Measurements from ENCODE around the gene RETSAT.

- no peak for TF ChIP-seq CTCF (IDR thresholded peaks at IDR 0.05)
- TF ChIP-seq POLR2A (IDR thresholded peaks at IDR 0.05), result no peak
These were observed 27.0 kb downstream of the RETSAT start for GRCh38 chr2:85327160-85327821.
